BE2C (cell line): ENCODE measurements around the gene LDHB.

Experiments
- DNase-seq: peaks from one replicate; pipeline ENCODE4 v3.0.0-alpha.2; 2020
- H3K27me3 ChIP-seq: fragments of 250-450 bp; sonication (Bioruptor Pico); 2 replicates; pipeline ENCODE4 v1.5.1; 2020; ENCODE audit warnings: mild to moderate bottlenecking
- H3K36me3 ChIP-seq: fragments of 250-450 bp; sonication (Bioruptor Pico); 2 replicates; pipeline ENCODE4 v1.5.1; 2020; ENCODE audit warnings: mild to moderate bottlenecking
- H3K4me1 ChIP-seq: fragments of 250-450 bp; sonication (Bioruptor Pico); 2 replicates; pipeline ENCODE4 v1.5.1; 2020
- H3K4me3 ChIP-seq: 2 replicates; pipeline ENCODE4 v1.5.1; 2011; ENCODE audit warnings: low read depth, low read length
- H3K9me3 ChIP-seq: fragments of 250-450 bp; sonication (Bioruptor Pico); 2 replicates; pipeline ENCODE4 v1.5.1; 2020
- TF ChIP-seq, protein P1 (sequence below): IDR thresholded peaks from 2 replicates; pipeline ENCODE4 v1.5.1; 2012; ENCODE audit warnings: mild to moderate bottlenecking, low read depth, low read length

The LDHB gene

DNA sequence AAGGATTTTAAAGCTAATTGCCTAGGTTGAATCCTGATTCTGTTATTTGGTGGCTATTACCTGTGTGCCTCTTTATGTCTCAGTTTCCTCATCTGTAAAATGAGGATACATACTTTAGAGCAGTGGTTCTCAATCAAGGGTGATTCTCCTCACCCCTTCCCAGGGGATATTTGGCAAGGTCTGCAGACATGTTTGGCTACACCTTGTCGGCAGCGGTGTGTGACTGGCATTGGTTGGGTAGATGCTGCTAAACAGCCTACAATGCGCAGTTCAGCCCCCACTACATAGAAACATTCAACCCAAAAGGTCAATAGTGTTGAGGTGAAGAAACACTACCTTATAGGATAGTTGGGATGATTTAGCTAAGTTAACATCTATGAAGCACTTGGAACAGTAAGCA, 23.4 kb downstream of the LDHB start:
- Histone ChIP-seq H3K4me1 (no peaks in the 10 kb centered on the region), H3K36me3 (peaks cover 55% of the 10 kb centered on the region), H3K27me3 (no peaks in the 10 kb centered on the region), H3K4me3 (no peak overlapping the region), H3K9me3 (no peaks in the 10 kb centered on the region)
- no peak for DNase-seq
- TF ChIP-seq, protein P1, sequence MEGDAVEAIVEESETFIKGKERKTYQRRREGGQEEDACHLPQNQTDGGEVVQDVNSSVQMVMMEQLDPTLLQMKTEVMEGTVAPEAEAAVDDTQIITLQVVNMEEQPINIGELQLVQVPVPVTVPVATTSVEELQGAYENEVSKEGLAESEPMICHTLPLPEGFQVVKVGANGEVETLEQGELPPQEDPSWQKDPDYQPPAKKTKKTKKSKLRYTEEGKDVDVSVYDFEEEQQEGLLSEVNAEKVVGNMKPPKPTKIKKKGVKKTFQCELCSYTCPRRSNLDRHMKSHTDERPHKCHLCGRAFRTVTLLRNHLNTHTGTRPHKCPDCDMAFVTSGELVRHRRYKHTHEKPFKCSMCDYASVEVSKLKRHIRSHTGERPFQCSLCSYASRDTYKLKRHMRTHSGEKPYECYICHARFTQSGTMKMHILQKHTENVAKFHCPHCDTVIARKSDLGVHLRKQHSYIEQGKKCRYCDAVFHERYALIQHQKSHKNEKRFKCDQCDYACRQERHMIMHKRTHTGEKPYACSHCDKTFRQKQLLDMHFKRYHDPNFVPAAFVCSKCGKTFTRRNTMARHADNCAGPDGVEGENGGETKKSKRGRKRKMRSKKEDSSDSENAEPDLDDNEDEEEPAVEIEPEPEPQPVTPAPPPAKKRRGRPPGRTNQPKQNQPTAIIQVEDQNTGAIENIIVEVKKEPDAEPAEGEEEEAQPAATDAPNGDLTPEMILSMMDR: no peak

DNA sequence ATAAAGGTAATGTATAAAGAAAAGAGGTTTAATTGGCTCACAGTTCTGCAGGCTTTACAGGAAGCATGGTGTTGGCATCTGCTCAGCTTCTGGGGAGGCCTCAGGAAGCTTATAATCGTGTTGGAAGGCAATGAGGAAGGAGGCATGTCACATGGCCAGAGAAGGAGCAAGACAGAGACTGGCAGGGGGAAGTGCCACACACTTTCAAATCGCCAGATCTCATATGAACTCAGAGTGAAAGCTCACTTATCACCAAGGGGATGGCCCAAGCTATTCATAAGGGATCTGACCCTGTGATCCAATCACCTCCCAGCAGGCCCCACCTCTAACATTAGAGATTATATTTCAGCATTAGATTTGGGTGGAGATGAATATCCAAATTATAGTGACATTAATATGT, 26.3 kb downstream of the LDHB start:
- no peak overlapping the region for H3K4me3 ChIP-seq
- no peak for DNase-seq
- H3K36me3 ChIP-seq: peaks cover 26% of the 10 kb centered on the region
- no peaks in the 10 kb centered on the region for H3K4me1 ChIP-seq
- no peaks in the 10 kb centered on the region for H3K9me3 ChIP-seq
- no peaks in the 10 kb centered on the region for H3K27me3 ChIP-seq
- TF ChIP-seq, protein P1: no peak

DNA sequence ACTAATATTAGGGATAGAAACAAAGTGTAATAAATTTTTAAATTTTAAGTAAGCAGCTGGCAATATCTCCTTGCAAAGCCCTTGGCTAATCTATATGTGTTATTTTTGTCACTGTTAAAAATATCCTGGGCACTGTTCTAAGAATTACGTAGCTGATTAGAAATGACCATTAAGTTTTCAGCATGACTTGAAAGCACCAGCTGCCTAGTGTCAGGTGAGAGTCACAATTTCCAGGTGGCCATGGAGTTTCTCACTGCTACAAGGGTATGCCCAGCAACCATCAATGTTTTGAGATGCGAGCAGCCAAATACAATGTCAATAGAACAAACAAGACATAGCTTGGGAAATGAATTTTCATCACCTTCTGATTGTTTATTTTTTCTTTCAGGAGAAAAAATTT, 29.7 kb downstream of the LDHB start:
- TF ChIP-seq, protein P1: no peak
- Histone ChIP-seq H3K4me1 (no peaks in the 10 kb centered on the region), H3K36me3 (no peaks in the 10 kb centered on the region; the same call in 1 of the 2 replicates), H3K9me3 (no peaks in the 10 kb centered on the region), H3K4me3 (no peak overlapping the region), H3K27me3 (no peaks in the 10 kb centered on the region)
- DNase-seq: no peak

DNA sequence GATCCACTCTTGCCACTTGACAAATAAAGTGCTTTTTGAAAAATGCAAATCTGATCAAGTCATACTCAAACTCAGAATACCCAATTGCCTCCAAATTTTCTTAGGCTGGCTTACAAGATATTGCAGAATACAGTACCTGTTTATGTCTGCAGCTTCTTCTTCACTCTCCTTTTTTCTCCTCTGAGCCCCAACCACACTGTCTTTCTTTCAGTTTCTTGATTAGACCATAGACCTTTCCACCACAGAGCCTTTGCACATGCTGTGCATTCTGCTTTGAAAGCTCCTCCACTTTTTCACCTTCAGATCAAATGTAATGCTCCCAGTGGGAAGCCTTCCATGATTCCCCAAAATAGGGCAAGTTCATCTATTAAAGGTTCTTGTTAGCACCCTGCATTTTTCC, 39.1 kb downstream of the LDHB start:
- TF ChIP-seq, protein P1: no peak
- DNase-seq: no peak
- Histone ChIP-seq H3K27me3 (no peaks in the 10 kb centered on the region), H3K9me3 (0 out of 2 replicates have a peak, but pooled peaks cover 4% of the 10 kb centered on the region), H3K36me3 (no peaks in the 10 kb centered on the region; the same call in 1 of the 2 replicates), H3K4me1 (no peaks in the 10 kb centered on the region), H3K4me3 (no peak overlapping the region)

DNA sequence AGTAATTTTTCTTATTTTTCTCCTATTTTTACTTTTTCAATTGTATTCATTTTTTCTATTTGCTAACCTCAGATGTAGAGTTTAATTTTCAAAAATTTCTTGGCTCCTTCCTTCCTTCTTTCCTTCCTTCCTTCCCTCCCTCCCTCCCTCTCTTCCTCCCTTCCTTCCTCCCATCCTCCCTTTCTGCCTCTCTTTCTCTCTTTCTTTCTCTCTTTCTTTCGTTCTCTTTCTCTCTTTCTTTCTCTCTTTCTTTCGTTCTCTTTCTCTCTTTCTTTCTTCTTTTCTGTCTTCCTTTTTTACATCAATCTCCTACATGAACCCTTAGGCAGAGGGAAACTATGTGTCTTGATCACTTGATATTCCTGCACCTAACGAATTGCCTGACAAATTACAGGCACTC, 40.6 kb downstream of the LDHB start:
- DNase-seq: no peak
- no peaks in the 10 kb centered on the region for H3K4me1 ChIP-seq
- H3K4me3 ChIP-seq: no peak overlapping the region
- H3K27me3 ChIP-seq: no peaks in the 10 kb centered on the region
- H3K9me3 ChIP-seq: 0 out of 2 replicates have a peak, but pooled peaks cover 4% of the 10 kb centered on the region
- TF ChIP-seq, protein P1: no peak
- no peaks in the 10 kb centered on the region; the same call in 1 of the 2 replicates for H3K36me3 ChIP-seq

DNA sequence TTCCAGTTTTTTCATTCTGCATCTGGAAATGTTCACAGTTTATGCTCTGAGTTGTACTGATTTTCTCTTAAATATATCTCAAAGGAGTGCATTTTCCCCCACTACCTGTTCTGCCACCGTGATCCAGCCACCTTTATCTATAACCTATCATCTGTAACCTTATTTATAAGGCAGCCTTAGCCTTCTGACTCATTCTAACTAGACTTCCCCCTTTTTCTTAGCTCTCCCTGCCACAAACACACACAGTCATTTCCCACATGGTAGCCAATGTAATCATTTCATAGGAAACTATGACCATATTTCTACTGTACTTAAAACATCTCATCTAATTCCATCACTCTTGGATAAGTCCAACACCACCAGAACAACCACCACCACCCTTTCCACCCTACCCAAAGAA, 42.2 kb downstream of the LDHB start:
- Histone ChIP-seq H3K4me3 (no peak overlapping the region), H3K27me3 (no peaks in the 10 kb centered on the region), H3K4me1 (no peaks in the 10 kb centered on the region), H3K36me3 (no peaks in the 10 kb centered on the region; the same call in 1 of the 2 replicates), H3K9me3 (0 out of 2 replicates have a peak, but pooled peaks cover 4% of the 10 kb centered on the region)
- no peak for DNase-seq
- TF ChIP-seq, protein P1: no peak
